ENCODE results near the gene XXYLT1.
"Not testable (repeated sequence)": the region's sequence is repeated elsewhere in the genome, so short reads cannot be mapped to it uniquely, and the experiment has no call there.

XXYLT1 gene

DNA sequence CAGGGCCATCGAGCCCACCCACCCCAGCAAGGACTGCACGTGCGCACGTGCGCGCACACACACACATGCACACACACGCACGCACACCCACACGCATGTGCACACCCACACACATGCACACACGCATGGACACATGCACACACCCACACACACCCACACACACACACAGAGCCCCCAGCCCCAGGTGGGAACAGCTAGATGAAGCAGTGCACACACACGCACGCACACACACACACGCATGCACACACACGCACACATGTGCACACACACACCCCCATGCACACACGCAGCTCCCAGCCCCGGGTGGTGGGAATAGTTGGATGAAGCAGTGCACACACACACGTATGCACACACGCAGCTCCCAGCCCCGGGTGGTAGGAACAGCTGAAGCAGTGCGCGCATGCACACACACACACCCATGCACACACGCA, 158.6 kb downstream of the XXYLT1 start:
- DNase-seq (ENCODE audit: low spot score) = no peak

DNA sequence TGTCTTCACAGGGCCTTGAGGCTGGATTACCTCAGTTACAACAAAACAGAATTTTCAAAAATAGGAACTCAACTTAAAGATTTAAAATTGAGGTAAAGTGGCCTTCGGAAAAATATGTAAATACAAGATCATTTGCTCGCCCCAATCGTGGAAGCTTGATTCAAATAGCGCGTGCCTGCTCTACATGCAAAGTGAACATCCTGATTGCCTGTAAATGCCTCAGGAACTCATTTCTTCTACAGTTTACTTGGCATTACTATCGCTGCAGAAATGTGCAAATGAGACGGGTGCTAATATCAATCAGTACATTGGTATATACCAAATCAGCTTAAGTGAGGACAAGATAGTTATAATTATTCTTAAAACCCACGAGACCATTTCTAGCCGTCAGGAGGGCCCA, 159.2 kb downstream of the XXYLT1 start:
- DNase-seq (ENCODE audit: low spot score) = no peak

DNA sequence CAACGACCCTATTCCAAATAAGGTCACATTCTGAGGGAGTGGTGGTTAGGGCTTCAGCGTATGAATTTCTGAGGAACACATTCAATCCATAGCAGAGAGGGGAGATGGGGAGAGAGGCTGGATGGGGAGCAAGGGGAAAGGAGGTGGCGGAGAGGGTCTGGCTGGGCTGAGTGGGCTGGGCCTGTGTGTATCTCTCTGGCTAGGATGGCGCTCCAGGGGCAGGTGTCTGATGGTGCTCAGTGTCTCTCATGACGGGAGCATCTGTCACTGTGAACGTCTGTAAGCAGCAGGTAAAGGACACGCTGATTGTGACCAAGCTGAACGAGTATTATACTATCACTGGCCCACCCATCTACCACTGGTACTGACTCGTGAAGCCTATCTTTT, 159.6 kb downstream of the XXYLT1 start:
- DNase-seq (ENCODE audit: low spot score) = no peak

DNA sequence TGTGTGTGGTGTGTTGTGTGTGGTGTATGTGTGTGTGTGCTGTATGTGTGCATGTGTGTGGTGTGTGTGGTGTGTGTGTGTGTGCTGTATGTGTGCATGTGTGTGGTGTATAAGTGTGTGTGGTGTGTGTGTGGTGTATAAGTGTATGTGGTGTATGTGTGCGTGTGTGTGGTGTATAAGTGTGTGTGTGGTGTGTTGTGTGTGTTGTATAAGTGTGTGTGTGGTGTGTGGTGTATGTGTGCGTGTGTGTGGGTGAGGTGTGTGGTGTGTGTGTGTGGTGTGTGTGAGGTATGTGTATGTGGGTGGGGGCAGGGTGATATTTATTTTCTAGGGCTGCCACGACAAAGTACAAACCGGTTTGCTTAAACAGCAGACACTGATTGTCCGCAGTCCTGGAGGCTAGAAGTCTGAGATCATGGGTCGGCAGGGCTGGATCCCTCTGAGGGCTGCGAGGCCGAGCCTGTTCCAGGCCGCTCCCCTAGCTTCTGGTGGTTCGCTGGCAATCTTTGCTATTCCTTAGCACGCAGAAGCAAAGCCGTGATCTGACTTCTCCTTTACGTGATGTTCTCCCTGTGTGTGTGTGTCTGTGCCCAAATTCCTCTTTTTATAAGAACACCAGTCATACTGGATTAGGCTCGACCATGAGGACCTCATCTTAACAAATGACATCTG, 160.2 kb downstream of the XXYLT1 start:
- DNase-seq (ENCODE audit: low spot score) = no peak

DNA sequence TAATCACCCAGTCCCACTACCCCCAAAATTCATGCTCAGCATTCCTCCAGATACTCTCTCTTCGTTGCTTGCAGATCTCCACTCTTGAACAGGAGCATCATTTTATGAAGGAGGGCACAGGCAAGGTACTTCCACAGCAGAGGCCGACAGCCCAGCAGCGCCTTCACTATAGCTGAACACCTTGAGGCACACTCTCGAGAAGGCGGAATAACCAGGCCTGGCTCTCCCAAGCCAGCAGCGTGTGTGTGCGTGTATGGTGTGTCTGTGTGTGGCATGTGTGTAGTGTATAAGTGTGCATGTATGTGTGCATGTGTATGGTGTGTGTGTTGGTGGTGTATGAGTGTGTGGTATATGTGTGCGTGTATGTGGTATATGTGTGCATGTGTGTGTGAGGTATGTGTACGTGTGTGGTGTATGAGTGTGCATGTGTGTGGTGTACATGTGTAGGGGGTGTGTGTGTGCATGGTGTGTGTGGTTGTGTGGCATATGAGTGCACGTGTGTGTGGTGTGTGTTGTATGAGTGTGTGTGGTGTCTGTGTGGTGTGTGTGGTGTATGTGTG, 161.8 kb downstream of the XXYLT1 start:
- DNase-seq (ENCODE audit: low spot score) = no peak

DNA sequence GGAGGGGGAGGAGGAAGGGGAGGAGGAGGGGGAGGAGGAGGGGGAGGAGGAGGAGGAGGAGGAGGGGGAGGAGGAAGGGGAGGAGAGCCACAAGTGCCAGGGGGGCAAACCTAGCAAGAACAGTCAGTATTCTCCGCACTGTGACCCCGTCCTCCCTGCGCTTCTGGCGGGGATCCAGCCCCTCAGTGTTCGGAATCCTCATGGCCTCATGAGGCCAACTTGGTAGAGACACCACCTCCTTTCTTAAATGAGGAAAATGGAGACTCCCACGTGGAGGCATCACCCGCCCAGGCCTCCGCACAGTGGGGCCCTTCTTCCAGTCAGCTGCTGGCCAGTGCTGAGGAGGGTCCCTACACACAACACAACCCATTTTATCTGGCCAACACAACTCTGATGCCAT, 163.4 kb downstream of the XXYLT1 start:
- no peak for DNase-seq (ENCODE audit: low spot score)

DNA sequence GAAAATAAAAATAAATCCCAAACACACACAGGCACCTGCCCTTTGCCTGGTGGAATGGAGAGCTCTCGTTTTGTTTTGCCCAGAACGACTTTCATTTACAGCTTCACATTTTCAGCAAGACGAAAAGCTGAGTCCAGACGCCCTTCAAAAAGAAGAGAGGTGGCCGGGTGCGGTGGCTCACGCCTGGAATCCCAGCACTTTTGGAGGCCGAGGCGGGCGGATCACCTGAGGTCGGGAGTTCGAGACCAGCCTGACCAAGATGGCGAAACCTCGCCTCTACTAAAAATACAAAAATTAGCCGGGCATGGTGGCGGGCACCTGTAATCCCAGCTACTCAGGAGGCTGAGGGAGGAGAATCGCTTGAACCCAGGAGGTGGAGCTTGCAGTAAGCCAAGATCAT, 163.9 kb downstream of the XXYLT1 start:
- DNase-seq (ENCODE audit: low spot score) = not testable (repeated sequence)

DNA sequence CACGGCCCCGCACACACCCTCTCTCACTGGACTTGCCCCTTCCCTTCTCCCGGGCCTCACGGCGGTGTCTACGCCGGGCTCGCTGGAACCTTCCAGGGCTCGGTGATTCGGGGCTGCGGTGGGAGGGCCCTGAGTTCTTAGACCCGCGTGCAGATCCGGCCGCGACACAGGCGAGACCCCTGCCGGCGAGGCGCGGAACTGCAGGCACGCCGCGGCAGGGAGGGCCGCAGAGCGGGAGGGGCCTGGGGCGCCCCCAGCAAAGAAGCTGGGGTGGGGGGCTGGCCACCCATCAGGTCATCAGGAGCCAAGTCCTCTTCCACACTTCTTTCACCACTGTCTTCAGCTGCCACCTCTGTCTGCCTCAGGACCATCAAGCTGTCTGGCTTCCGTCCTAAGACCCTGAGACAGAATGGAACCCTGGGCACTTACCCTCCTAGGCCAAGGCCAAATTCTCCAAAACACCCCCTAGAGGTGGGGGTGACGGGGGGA, 164.5 kb downstream of the XXYLT1 start:
- DNase-seq (ENCODE audit: low spot score) = peak; percentile 54

DNA sequence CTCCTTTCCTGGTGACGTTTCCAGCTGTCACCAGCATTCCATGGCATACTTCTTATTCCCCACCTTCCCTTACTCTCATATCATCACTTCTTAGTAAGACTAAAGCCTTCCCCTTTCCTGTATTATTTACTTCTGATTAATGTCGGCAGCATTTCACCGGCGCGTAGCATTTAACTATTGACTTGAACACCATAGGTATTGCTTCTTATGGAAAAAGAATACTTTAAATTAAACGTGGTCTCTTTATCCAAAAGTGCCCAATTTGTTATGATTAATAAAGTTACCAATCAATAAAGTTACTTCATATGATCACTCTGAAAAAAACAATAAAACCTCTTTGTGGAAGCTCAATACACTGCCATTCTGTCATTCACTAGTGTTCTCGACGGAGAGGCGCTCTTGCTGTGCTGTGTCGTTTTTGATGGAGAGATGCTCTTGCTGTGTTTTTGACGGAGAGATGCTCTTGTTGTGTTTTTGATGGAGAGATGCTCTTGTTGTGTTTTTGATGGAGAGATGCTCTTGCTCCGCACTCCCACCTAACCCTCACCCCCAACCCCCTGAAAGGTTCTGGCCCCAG, 165.0 kb downstream of the XXYLT1 start:
- no peak for DNase-seq (ENCODE audit: low spot score)

DNA sequence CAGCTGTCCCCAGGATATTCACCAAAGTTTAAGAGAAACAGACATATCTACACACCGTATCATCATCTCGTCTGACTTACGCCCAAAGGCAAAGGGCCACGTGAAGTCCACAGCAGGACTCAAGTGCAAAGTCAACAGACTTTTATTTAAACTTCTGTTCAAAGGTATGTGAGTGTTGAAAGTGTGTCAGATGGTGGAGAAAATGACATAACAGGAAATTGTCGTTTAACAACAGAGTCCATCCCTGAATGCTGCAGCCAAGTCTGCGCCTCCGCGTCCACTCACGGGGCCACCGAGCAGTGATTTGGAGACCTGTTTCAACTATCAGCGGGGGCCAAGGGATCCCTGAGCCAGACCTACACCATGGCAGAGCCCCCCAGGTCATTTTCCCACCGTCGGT, 165.6 kb downstream of the XXYLT1 start:
- no peak for DNase-seq (ENCODE audit: low spot score)

DNA sequence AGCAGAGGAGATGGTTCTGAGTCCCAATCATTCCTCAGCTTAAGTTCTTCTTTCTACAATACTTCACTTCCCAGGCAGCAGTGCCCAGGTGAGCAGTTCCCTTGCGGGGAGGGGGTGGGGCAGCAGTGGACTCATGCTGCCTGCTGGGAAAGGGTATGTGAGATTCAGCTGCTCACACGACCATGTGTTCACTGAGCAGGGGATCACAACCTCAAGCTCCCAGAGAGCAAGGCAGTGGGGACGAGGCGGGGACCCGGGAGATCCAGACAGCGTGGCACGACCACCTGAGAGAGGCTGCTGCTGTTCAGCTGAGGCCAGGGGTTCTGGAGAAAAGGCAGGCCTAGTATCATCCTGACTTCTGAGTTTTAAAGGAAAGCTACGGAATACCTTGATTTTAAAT, 166.6 kb downstream of the XXYLT1 start:
- no peak for DNase-seq (ENCODE audit: low spot score)

DNA sequence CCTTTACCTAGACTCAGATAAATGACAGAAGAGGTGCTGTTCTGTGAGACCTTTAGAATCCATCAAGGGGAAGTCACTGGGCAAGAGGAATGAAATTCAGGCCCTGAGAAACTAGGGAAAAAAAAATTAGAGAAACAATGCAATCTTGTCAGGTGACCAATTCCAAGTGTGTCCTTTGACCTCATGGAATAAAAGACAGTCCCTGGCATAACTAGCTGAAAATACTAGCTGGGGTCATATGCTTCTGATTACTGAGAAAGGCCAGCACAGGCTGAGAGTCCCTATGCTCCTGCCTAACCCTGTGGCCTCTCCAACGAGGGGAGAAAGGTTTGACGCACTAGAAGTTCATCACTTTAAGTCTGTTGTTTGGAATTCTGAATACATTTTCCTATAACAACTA, 167.3 kb downstream of the XXYLT1 start:
- DNase-seq (ENCODE audit: low spot score) = no peak

DNA sequence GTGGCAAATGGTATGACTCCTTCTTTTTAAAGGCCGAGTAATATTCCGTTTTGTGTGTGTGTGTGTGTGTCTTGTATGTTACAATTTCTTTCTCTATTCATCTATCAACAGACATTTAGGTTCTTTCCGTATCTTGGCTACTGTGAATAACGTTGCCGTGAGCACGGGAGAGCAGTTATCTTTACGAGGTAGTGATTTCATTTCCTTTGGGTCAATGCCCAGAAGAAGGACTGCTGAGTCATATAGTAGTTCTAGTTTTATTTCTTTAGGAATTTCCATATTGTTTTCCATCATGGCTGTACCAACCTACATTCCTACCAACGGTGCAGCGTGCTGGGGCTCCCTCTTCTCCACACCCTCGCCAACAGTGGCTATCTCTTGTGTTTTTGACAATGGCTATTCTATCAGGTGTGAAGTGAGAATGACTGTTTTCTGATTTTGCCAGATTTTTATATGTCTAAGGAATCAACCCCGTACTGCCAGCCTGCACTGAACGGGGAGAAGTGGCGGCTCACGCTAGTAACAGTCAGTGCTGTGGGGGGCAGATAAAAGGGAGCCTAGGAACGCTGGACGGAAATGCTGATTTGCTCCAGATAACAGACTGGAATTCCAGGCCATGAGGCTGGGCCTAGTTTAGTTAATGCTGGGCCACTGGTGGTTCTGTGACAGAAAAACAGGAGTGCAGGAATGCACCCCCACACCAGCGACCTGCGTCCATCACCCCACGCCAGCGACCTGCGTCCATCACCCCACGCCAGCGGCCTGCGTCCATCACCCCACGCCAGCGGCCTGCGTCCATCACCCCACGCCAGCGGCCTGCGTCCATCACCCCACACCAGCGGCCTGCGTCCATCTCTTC, 168.1 kb downstream of the XXYLT1 start:
- DNase-seq (ENCODE audit: low spot score) = peak; percentile 42

DNA sequence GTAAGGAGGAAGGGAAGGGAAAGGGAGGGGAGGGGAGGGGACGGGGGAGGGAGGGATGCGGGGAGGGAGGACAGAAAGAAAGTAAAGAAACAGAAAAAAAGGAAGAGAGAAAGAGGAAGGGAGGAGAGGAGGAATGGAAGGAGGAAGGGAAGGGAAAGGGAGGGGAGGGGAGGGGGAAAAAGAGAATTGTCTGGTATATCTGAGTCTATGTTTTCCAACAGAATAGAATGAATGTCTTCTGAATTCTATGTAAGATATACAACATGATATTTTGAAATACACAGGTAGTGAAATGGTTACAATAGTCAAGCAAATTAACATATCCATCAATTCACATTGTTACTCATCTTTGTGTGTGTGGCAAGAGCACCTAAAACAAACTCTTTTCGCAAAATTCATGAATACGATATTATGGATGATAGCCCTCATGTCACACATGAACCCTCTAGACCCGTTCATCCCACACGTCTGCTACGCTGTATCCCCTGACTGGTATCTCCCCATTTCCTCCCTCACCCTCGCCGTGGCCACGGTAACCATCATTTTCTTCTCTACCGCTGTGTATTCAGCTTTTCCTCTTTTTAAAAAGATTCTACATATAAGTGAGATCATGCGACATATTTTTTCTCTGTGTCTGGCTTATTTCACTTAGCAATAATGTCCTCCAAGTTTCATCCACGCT, 168.9 kb downstream of the XXYLT1 start:
- no peak for DNase-seq (ENCODE audit: low spot score)

DNA sequence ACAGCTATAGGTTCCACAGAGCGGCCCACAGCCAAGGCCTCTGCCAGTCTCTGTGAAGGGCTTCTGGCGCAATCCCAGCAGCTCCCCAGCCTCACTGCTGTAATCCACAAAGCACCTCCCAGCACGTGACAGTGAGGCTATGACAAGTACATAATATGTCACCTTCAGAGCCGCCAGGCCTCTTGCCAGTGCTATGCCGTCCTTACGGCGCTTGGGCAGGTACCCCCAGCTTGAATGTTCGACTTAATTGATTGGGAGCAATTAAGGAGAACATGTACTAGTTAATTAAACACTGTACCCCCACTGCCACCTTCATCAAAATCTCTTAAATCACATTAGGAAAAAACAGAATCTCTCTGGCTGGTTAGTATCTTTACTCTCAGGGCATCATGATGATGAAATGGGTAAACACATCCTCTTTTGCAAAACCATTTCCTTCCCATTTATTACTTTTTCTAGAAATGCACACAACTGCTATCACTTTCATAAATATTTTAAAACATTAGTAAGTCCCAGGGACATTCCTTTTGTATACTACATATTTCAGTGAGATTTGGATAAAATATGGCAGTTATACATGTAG, 169.9 kb downstream of the XXYLT1 start:
- no peak for DNase-seq (ENCODE audit: low spot score)

DNA sequence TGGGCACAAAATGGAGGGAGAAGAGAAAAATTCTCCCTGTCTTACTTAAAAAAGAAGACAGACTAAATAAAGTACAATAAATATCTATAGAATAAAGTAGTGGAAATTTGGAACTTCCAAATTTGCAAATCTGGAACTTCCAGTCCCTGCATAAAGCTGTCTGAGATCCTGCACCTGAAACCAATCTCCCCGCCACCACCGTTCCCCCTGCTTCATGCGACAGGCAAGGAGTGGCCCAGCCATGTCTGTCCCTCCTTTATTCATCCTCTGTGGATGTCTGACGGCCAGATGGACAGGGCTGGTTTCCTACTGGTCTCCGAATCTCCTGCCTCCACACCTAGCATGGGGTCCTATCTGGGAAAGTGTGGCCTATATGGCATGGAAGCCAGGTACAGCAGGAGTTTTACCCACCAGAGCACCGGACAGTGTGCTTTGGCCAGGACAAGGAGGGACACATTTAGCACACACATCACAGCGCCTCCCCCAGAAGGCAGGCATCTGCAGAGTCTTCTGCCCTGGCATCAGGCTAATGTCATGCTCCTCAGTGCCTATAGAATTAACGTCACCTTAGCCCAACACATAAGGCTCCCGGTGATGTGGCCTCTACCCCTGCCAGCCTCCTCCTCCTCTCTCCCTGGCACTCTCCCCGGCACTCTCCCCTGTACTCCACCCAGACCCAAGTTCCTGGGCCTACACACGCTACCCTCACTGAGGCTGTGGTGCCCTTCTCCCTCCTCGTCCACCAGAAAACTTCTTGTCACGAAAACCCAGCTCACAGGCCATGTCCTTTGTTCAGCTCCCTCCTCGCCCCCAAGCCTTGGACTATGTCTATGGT, 170.8 kb downstream of the XXYLT1 start:
- DNase-seq (ENCODE audit: low spot score) = no peak

DNA sequence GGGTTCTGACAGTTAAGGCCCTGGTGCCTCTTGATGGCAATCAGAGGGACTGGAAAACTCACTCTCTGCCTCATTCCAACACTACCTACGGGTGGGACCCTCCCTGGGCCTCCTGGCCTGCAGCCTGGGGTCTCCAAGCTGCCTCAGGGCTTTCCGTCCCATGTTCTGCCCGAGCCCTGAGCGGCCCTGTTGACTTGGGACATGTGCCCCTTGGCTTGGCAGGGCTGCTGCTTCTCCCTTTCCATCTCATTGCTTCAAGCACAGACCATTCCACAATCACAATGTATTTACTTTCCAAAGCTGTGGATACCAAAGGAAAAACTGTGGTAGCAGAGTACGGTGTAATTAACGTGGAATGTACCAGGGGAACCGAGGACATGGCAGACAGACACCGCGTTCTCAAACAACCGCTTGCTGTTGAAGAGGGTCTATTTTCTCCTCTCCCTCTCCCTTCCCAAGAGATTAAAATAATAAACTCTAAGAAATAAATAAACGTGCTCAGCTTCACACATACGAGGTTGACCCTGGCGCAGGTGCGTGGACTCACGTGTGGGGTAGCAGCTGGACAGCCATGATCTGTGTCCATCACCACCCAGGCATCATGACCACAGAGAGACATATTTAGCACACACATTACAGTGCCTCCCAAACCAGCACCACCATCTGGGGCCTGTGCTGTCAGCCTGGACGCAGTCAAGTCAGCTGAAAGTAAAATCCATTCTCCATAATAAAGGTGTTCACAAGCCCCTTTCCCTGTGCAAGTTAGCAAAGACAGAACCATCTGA, 172.0 kb downstream of the XXYLT1 start:
- no peak for DNase-seq (ENCODE audit: low spot score)

DNA sequence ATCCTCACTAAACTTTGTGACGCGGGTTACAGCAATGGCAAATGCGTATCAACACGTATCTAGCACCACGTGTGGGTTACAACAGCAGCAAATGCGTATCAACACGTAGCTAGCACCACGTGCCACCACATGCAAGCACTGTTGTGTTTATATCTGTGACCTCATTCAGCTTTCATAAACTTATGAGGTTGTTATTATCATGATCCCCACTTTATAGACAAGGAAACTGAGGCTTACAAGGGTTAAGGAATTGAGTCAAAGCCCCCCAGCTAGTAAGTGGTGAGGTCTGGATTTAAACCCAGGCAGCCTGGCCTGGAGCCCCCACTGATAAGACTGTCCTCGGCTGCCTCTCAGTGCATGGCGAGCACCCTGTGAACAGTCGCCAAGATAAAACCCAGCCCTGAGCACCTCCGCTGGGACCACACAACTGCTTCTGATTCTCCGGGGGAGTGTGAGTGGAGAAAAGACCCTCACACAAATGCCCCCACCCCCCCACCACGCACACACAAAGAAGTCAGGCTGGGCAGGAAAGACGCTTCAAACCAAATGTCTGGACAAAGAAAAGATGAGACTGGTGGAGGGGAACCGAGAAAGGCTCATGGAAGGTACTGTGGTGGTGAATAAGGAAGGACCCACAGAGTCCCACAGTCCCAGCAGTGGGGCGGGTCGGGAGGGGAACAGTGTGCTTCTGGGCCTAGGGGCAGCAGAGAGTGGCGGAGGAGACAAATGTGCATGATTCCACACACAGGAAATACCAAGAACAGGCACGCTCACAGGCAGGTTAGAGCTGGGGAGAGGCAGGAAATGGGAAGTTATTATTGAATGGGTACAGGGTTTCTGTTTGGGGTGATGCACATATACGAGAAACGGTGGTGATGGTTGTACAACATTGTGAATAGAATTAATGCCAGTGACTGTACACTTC, 173.4 kb downstream of the XXYLT1 start:
- DNase-seq (ENCODE audit: low spot score) = no peak

All from hematopoietic multipotent progenitor cell treated with erythropoietin and hydrocortisone succinate and interleukin-3 and kit ligand, for 15 days (in vitro differentiated cells).